HG03432 (cell line): ENCODE results near the gene SPATC1L.

Experiments used
- ATAC-seq: cut with Tn5 transposase; IDR thresholded peaks from one replicate; pipeline ENCODE4 v1.9.1; 2021; ENCODE audit warnings: mild to moderate bottlenecking, moderate library complexity; ENCODE audit not compliant: unreplicated experiment

The SPATC1L gene

GRCh38 chr21:46111193-46111571 is 73.1 kb downstream of the SPATC1L start:
- no peak for ATAC-seq
